Measurements from ENCODE around the gene AKR1A1.

Gene AKR1A1

DNA sequence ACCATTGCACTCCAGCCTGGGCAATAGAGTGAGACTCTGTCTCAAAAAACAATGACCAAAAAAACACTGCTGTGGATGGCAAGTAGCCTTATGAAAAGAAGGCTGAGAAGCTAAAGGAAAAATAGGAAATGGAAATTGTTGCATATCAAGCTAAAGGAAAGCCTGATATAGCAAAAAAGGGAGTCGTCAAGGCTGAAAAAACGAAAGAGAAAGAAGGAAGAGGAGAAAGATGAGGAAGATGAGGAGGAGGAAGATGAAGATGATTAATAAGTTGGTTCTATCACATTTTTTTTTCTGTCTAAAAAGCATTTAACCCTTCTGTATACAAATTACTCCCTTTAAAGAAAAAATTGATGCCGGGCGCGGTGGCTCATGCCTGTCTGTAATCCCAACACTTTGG lies 18.8 kb upstream of the AKR1A1 start:
- H3K4me3 ChIP-seq (ENCODE audit: low read depth, low read length), result no peak overlapping the region
- TF ChIP-seq, protein P1, sequence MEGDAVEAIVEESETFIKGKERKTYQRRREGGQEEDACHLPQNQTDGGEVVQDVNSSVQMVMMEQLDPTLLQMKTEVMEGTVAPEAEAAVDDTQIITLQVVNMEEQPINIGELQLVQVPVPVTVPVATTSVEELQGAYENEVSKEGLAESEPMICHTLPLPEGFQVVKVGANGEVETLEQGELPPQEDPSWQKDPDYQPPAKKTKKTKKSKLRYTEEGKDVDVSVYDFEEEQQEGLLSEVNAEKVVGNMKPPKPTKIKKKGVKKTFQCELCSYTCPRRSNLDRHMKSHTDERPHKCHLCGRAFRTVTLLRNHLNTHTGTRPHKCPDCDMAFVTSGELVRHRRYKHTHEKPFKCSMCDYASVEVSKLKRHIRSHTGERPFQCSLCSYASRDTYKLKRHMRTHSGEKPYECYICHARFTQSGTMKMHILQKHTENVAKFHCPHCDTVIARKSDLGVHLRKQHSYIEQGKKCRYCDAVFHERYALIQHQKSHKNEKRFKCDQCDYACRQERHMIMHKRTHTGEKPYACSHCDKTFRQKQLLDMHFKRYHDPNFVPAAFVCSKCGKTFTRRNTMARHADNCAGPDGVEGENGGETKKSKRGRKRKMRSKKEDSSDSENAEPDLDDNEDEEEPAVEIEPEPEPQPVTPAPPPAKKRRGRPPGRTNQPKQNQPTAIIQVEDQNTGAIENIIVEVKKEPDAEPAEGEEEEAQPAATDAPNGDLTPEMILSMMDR (IDR thresholded peaks at IDR 0.05; ENCODE audit: borderline replicate concordance, insufficient read depth, low read depth, low read length), result no peak

DNA sequence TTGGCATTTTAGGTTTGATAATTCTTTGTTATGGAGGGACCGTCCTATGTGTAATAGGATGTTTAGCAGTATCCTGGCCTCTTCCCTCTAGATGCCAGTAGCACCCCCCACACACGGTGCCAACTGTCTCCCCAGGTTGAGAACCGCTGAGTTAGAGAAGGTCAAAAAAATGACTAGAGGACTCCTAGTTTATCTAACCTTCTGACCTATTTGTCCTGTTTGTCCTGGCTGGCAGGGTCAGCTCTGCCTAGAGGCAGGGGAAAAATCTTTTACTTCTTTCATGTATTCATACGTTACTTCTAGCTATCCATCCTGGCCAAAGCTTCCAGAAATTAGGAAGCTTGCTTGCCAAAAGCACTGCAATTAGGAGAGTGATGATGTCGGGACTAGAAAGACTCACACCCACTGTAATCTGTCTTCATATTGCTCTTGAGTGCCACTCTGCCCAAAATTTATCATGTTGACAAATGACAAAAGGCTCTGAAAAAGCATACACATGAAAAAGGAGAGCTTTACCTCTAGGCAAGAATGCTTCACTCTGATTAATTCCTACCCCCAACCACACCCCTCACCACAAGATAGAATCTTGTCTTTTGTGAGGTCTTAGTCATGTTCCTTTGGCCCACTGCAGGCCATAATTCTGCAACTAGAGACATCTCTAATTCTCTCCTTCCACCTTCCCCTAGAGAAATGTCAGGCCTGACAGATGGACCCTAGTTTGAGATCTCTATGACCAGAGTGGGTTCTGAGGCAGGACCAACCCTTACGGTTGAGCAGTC lies 14.4 kb upstream of the AKR1A1 start:
- TF ChIP-seq, protein P1 (IDR thresholded peaks at IDR 0.05; ENCODE audit: borderline replicate concordance, insufficient read depth, low read depth, low read length), result no peak
- no peak overlapping the region for H3K4me3 ChIP-seq (ENCODE audit: low read depth, low read length)

- no peak overlapping the region for H3K4me3 ChIP-seq (ENCODE audit: low read depth, low read length)
- TF ChIP-seq, protein P1 (IDR thresholded peaks at IDR 0.05; ENCODE audit: borderline replicate concordance, insufficient read depth, low read depth, low read length), result no peak
These were observed 13.7 kb upstream of the AKR1A1 start for GRCh38 chr1:45536886-45537285.

GRCh38 chr1:45541193-45541592 lies 9.4 kb upstream of the AKR1A1 start:
- TF ChIP-seq, protein P1 (IDR thresholded peaks at IDR 0.05; ENCODE audit: borderline replicate concordance, insufficient read depth, low read depth, low read length), result no peak
- H3K4me3 ChIP-seq (ENCODE audit: low read depth, low read length), result no peak overlapping the region

GRCh38 chr1:45542591-45542990 lies 8.0 kb upstream of the AKR1A1 start:
- no peak overlapping the region for H3K4me3 ChIP-seq (ENCODE audit: low read depth, low read length)

GRCh38 chr1:45543581-45544417 lies 6.8 kb upstream of the AKR1A1 start:
- no peak overlapping the region for H3K4me3 ChIP-seq (ENCODE audit: low read depth, low read length)
- TF ChIP-seq, protein P1 (IDR thresholded peaks at IDR 0.05; ENCODE audit: borderline replicate concordance, insufficient read depth, low read depth, low read length), result no peak

More at GRCh38 chr1:45542591-45542990, 8.0 kb upstream of the AKR1A1 start:
- TF ChIP-seq, protein P1 (IDR thresholded peaks at IDR 0.05; ENCODE audit: borderline replicate concordance, insufficient read depth, low read depth, low read length), result no peak
